K562 (cell line): ENCODE measurements around the gene PGLYRP4.

ENCODE experiments used
- BRCA1 ChIP-seq, 2 experiments: fragments of 450-650 bp in 1 of 2; sonication (generic) in 1 of 2; formaldehyde crosslinking in 1 of 2; IDR thresholded peaks; 2 replicates each; pipeline versions ENCODE4 v1.5.0 to v1.6.1; 2017 to 2020; ENCODE audit warnings: mild to moderate bottlenecking in 1 of 2, missing genetic modification reagents in 1 of 2
- EZH2 ChIP-seq: IDR thresholded peaks from 2 replicates; pipeline ENCODE4 v1.6.1; 2012; ENCODE audit warnings: low read depth, mild to moderate bottlenecking, inconsistent platforms, low read length, borderline replicate concordance
- JUN ChIP-seq, 2 experiments: sonication (generic) in 1 of 2; formaldehyde crosslinking in 1 of 2; IDR thresholded peaks; 2 replicates each; pipeline versions ENCODE4 v1.6.1 to v1.8.0; 2012 to 2022; ENCODE audit warnings: borderline replicate concordance in 2 of 2, mild to moderate bottlenecking in 2 of 2, improper control_type of control experiment in 1 of 2, low read depth in 1 of 2, low read length in 1 of 2, missing genetic modification reagents in 1 of 2
- L3MBTL2 ChIP-seq: fragments of 450-650 bp; IDR thresholded peaks from 2 replicates; pipeline ENCODE4 v1.6.1; 2016; ENCODE audit warnings: mild to moderate bottlenecking, moderate library complexity
- NFATC3 ChIP-seq: fragments of 450-650 bp; IDR thresholded peaks from 2 replicates; pipeline ENCODE4 v1.6.1; 2017; ENCODE audit warnings: mild to moderate bottlenecking
- PML ChIP-seq: IDR thresholded peaks from 2 replicates; pipeline ENCODE4 v1.6.1; 2012; ENCODE audit warnings: low read length, inconsistent platforms
- SMC3 ChIP-seq: conservative IDR thresholded peaks from 2 replicates; pipeline ENCODE4 v1.6.1; 2011; ENCODE audit warnings: low read depth, low read length, improper control_type of control experiment; ENCODE audit not compliant: insufficient read depth
- ZNF133 ChIP-seq: fragments of 250-450 bp; sonication (Bioruptor Pico); IDR thresholded peaks from 2 replicates; pipeline ENCODE4 v1.4.0; 2020; ENCODE audit warnings: mild to moderate bottlenecking
- ZNF263 ChIP-seq: sonication (generic); formaldehyde crosslinking; IDR thresholded peaks from 2 replicates; pipeline ENCODE4 v1.8.0; 2022; ENCODE audit warnings: mild to moderate bottlenecking, missing genetic modification reagents, borderline replicate concordance
- TF ChIP-seq, protein P1 (sequence below), 3 experiments: IDR thresholded peaks in 2 of 3; conservative IDR thresholded peaks in 1 of 3; 2 replicates each; pipeline ENCODE4 v1.5.1; 2011 to 2012; ENCODE audit warnings: low read length in 3 of 3, mild to moderate bottlenecking in 3 of 3, control low read depth in 2 of 3, improper control_type of control experiment in 1 of 3, inconsistent platforms in 1 of 3, low read depth in 1 of 3, mixed read lengths in 1 of 3, moderate library complexity in 1 of 3; ENCODE audit not compliant: insufficient read depth in 2 of 3
- TF ChIP-seq, protein P2 (sequence below): fragments of 450-650 bp; IDR thresholded peaks from 2 replicates; pipeline ENCODE4 v1.7.0; 2016; ENCODE audit warnings: borderline replicate concordance
- TF ChIP-seq, protein P3 (sequence below): fragments of 450-650 bp; IDR thresholded peaks from 2 replicates; pipeline ENCODE4 v1.6.1; 2016
- TF ChIP-seq, protein P4 (sequence below): fragments of 150-350 bp; conservative IDR thresholded peaks from 2 replicates; pipeline ENCODE4 v1.6.1; 2014; ENCODE audit warnings: low read length

DNA sequence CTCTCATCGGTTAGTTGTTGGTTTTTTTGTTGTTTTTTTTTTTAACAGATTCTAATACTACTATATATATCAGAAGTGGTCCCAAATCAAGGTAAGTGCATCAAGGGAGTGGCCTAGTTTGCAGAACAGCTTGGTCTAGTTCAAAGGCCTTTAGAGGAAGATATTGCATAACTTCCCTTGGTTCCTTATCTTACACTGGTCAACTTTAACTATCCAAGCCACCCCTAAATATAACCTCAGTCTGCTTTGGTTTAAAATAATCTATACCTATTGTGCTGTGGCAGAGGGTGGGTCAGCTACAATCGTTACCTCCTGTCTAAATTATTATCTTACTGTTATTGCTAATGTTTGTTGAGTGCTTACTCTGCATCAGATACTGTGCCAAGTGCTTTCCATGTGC is 19.9 kb upstream of the PGLYRP4 start:
- no peak for TF ChIP-seq L3MBTL2
- no peak for TF ChIP-seq PML
- TF ChIP-seq, protein P1, sequence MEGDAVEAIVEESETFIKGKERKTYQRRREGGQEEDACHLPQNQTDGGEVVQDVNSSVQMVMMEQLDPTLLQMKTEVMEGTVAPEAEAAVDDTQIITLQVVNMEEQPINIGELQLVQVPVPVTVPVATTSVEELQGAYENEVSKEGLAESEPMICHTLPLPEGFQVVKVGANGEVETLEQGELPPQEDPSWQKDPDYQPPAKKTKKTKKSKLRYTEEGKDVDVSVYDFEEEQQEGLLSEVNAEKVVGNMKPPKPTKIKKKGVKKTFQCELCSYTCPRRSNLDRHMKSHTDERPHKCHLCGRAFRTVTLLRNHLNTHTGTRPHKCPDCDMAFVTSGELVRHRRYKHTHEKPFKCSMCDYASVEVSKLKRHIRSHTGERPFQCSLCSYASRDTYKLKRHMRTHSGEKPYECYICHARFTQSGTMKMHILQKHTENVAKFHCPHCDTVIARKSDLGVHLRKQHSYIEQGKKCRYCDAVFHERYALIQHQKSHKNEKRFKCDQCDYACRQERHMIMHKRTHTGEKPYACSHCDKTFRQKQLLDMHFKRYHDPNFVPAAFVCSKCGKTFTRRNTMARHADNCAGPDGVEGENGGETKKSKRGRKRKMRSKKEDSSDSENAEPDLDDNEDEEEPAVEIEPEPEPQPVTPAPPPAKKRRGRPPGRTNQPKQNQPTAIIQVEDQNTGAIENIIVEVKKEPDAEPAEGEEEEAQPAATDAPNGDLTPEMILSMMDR (IDR thresholded peaks at IDR 0.05 in 2 of 3, conservative IDR thresholded peaks at IDR 0.05 in 1 of 3; ENCODE audit: insufficient read depth in 2 of 3, low read depth in 1 of 3, low read length in 3 of 3), result no peak
- no peak for TF ChIP-seq ZNF133 (CRISPR knock-in tag)
- no peak for TF ChIP-seq JUN (IDR thresholded peaks at IDR 0.05; ENCODE audit: borderline replicate concordance, low read depth, low read length)
- TF ChIP-seq JUN (CRISPR knock-in tag; IDR thresholded peaks at IDR 0.05; ENCODE audit: borderline replicate concordance), result no peak
- TF ChIP-seq NFATC3, result no peak
- TF ChIP-seq SMC3, result no peak
- TF ChIP-seq ZNF263, result no peak
- TF ChIP-seq, protein P2, sequence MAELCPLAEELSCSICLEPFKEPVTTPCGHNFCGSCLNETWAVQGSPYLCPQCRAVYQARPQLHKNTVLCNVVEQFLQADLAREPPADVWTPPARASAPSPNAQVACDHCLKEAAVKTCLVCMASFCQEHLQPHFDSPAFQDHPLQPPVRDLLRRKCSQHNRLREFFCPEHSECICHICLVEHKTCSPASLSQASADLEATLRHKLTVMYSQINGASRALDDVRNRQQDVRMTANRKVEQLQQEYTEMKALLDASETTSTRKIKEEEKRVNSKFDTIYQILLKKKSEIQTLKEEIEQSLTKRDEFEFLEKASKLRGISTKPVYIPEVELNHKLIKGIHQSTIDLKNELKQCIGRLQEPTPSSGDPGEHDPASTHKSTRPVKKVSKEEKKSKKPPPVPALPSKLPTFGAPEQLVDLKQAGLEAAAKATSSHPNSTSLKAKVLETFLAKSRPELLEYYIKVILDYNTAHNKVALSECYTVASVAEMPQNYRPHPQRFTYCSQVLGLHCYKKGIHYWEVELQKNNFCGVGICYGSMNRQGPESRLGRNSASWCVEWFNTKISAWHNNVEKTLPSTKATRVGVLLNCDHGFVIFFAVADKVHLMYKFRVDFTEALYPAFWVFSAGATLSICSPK, result no peak
- TF ChIP-seq, protein P3, sequence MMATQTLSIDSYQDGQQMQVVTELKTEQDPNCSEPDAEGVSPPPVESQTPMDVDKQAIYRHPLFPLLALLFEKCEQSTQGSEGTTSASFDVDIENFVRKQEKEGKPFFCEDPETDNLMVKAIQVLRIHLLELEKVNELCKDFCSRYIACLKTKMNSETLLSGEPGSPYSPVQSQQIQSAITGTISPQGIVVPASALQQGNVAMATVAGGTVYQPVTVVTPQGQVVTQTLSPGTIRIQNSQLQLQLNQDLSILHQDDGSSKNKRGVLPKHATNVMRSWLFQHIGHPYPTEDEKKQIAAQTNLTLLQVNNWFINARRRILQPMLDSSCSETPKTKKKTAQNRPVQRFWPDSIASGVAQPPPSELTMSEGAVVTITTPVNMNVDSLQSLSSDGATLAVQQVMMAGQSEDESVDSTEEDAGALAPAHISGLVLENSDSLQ, result no peak
- TF ChIP-seq, protein P4, sequence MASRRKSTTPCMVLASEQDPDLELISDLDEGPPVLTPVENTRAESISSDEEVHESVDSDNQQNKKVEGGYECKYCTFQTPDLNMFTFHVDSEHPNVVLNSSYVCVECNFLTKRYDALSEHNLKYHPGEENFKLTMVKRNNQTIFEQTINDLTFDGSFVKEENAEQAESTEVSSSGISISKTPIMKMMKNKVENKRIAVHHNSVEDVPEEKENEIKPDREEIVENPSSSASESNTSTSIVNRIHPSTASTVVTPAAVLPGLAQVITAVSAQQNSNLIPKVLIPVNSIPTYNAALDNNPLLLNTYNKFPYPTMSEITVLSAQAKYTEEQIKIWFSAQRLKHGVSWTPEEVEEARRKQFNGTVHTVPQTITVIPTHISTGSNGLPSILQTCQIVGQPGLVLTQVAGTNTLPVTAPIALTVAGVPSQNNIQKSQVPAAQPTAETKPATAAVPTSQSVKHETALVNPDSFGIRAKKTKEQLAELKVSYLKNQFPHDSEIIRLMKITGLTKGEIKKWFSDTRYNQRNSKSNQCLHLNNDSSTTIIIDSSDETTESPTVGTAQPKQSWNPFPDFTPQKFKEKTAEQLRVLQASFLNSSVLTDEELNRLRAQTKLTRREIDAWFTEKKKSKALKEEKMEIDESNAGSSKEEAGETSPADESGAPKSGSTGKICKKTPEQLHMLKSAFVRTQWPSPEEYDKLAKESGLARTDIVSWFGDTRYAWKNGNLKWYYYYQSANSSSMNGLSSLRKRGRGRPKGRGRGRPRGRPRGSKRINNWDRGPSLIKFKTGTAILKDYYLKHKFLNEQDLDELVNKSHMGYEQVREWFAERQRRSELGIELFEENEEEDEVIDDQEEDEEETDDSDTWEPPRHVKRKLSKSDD, result no peak
- no peak for TF ChIP-seq BRCA1 (IDR thresholded peaks at IDR 0.05)
- TF ChIP-seq BRCA1 (CRISPR knock-in tag; IDR thresholded peaks at IDR 0.05), result no peak
- TF ChIP-seq EZH2, result no peak
